HepG2 (cell line): ENCODE data around the gene GNG4. TPM values are rescaled to one million over a fixed set of nuclear protein-coding genes. Genes with fewer than 3 reads are reported as not detected.

Experiments
- ATAC-seq: fragments of 200-7000 bp; cut with Tn5 transposase; 3 replicates; pipeline ENCODE4 v1.9.1; 2020; ENCODE audit warnings: mild to moderate bottlenecking, moderate library complexity
- BruUV-seq: library from RNA; stranded (reverse); fragments of 400-500 nt; replicated peaks from 2 replicates; lab custom pipeline; 2021; lab: Mats Ljungman, UMichigan
- CTCF ChIA-PET: fragments of 300-600 bp; formaldehyde crosslinking; extraction: SDS; loops from one replicate; lab custom pipeline; 2021; ENCODE audit warnings: low total read pairs, inconsistent platforms, low intra/inter-chr PET ratio; lab: Yijun Ruan, JAX
- POLR2A ChIA-PET: fragments of 350-600 bp; sonication (Branson Sonifier 250); formaldehyde crosslinking; loops from one replicate; lab custom pipeline; 2020; ENCODE audit warnings: antibody characterized with exemption, inconsistent platforms; lab: Yijun Ruan, JAX
- DNase-seq: peaks from one replicate; pipeline ENCODE4 v3.0.0-alpha.2; 2015; ENCODE audit warnings: low spot score
- FAIRE-seq: peaks from 3 replicates; lab custom pipeline; 2011; peaks lifted over from hg19 to GRCh38; lab: Jason Lieb, UNC
- H2AFZ ChIP-seq: one replicate; pipeline ENCODE4 v1.6.1; 2011; ENCODE audit warnings: low read length, inconsistent platforms
- H3K27ac ChIP-seq: fragments of 300-600 bp; 3 replicates; pipeline ENCODE4 v1.8.0; 2011; ENCODE audit warnings: mixed run types, mild to moderate bottlenecking, mixed read lengths, low read length, inconsistent platforms; ENCODE audit not compliant: insufficient read depth; ENCODE audit errors: extremely low read length
- H3K27me3 ChIP-seq, 2 experiments: fragments of 200-600 bp in 1 of 2; 2 replicates in 1 of 2; 3 replicates in 1 of 2; pipeline versions ENCODE4 v1.6.0 to v1.8.0; 2011; ENCODE audit warnings: low read length in 2 of 2, mild to moderate bottlenecking in 2 of 2, moderate library complexity in 2 of 2, inconsistent platforms in 1 of 2; ENCODE audit not compliant: insufficient read depth in 2 of 2, control insufficient read depth in 1 of 2
- H3K36me3 ChIP-seq, 2 experiments: fragments of 200-600 bp in 1 of 2; replicated peaks in 1 of 2; 2 replicates in 1 of 2; 3 replicates in 1 of 2; pipeline versions ENCODE4 v1.5.1 to v1.8.0; 2011; ENCODE audit warnings: low read length in 2 of 2, inconsistent platforms in 1 of 2; ENCODE audit not compliant: insufficient read depth in 2 of 2, control insufficient read depth in 1 of 2
- H3K4me1 ChIP-seq: 2 replicates; pipeline ENCODE4 v1.5.1; 2012; ENCODE audit warnings: low read length, inconsistent platforms; ENCODE audit not compliant: insufficient read depth
- H3K4me2 ChIP-seq: 2 replicates; pipeline ENCODE4 v1.6.0; 2011; ENCODE audit warnings: low read depth, low read length, inconsistent platforms
- H3K4me3 ChIP-seq, 3 experiments: fragments of 200-600 bp in 1 of 3; sonication (generic), shearing (Covaris generic) in 1 of 3; replicated peaks in 1 of 3; 2 replicates each; pipeline ENCODE4 v1.5.1; 2011 to 2016; ENCODE audit warnings: low read length in 3 of 3, inconsistent platforms in 2 of 3, low read depth in 2 of 3, mild to moderate bottlenecking in 2 of 3, control low read depth in 1 of 3, mixed read lengths in 1 of 3; ENCODE audit not compliant: insufficient read depth in 1 of 3
- H3K79me2 ChIP-seq: one replicate; pipeline ENCODE4 v1.6.1; 2011; ENCODE audit warnings: low read length, inconsistent platforms; ENCODE audit not compliant: insufficient read depth
- H3K9ac ChIP-seq: 2 replicates; pipeline ENCODE4 v1.6.0; 2011; ENCODE audit warnings: mild to moderate bottlenecking, low read depth, low read length, inconsistent platforms; ENCODE audit not compliant: insufficient read depth
- H3K9me3 ChIP-seq: 2 replicates; pipeline ENCODE4 v1.5.1; 2012; ENCODE audit warnings: mild to moderate bottlenecking, low read length
- H4K20me1 ChIP-seq: 2 replicates; pipeline ENCODE4 v1.6.0; 2011; ENCODE audit warnings: inconsistent platforms, mild to moderate bottlenecking, low read length, moderate library complexity; ENCODE audit not compliant: insufficient read depth
- CC2D1A ChIP-seq: sonication (generic); formaldehyde crosslinking; IDR thresholded peaks from 2 replicates; pipeline ENCODE4 v1.8.1; 2023; ENCODE audit warnings: mild to moderate bottlenecking, missing genetic modification reagents
- ELF1 ChIP-seq: sonication (generic); formaldehyde crosslinking; IDR thresholded peaks from 2 replicates; pipeline ENCODE4 v1.4.0; 2020; ENCODE audit warnings: missing genetic modification reagents
- ERF ChIP-seq: IDR thresholded peaks from 2 replicates; pipeline ENCODE4 v1.6.1; 2018; ENCODE audit warnings: missing biosample characterization, missing genetic modification reagents
- FOXO4 ChIP-seq: sonication (generic); formaldehyde crosslinking; conservative IDR thresholded peaks from 2 replicates; pipeline ENCODE4 v1.8.1; 2023; ENCODE audit warnings: missing genetic modification reagents
- GZF1 ChIP-seq: sonication (generic); formaldehyde crosslinking; IDR thresholded peaks from 2 replicates; pipeline ENCODE4 v1.5.1; 2020; ENCODE audit warnings: mild to moderate bottlenecking, missing genetic modification reagents
- HMG20B ChIP-seq: conservative IDR thresholded peaks from 2 replicates; pipeline ENCODE4 v1.6.1; 2016; ENCODE audit warnings: missing genetic modification reagents, missing compliant biosample characterization
- JUNB ChIP-seq: sonication (generic); formaldehyde crosslinking; IDR thresholded peaks from 2 replicates; pipeline ENCODE4 v1.8.0; 2022; ENCODE audit warnings: missing genetic modification reagents, mild to moderate bottlenecking, borderline replicate concordance
- KLF13 ChIP-seq: sonication (generic); formaldehyde crosslinking; IDR thresholded peaks from 2 replicates; pipeline ENCODE4 v1.4.0; 2020; ENCODE audit warnings: mild to moderate bottlenecking, missing genetic modification reagents
- MTERF4 ChIP-seq: sonication (generic); formaldehyde crosslinking; IDR thresholded peaks from 2 replicates; pipeline ENCODE4 v1.8.0; 2023; ENCODE audit warnings: mild to moderate bottlenecking, missing genetic modification reagents
- PRDM15 ChIP-seq: sonication (generic); formaldehyde crosslinking; IDR thresholded peaks from 2 replicates; pipeline ENCODE4 v1.4.0; 2020; ENCODE audit warnings: missing genetic modification reagents
- THAP8 ChIP-seq: sonication (generic); formaldehyde crosslinking; IDR thresholded peaks from 2 replicates; pipeline ENCODE4 v1.5.1; 2020; ENCODE audit warnings: missing genetic modification reagents, mild to moderate bottlenecking, borderline replicate concordance
- ZBTB4 ChIP-seq: sonication (generic); formaldehyde crosslinking; IDR thresholded peaks from 2 replicates; pipeline ENCODE4 v1.4.0; 2020; ENCODE audit warnings: missing genetic modification reagents, mild to moderate bottlenecking, borderline replicate concordance
- ZNF800 ChIP-seq: sonication (generic); formaldehyde crosslinking; IDR thresholded peaks from 2 replicates; pipeline ENCODE4 v1.4.0; 2020; ENCODE audit warnings: missing genetic modification reagents
- WGBS: methylation state at CpG from one replicate; pipeline ENCODE4 v1.1.6; 2017; ENCODE audit warnings: low lambda C conversion rate; 5-methylcytosine and 5-hydroxymethylcytosine counted together
- in situ Hi-C: cut with HindIII; loops from 2 replicates; pipeline ENCODE4 v1.10.0; 2017; ENCODE audit warnings: low pct_unique_long_range_greater_than_20kb; ENCODE audit not compliant: extremely low pct_ligation_motif_present
- intact Hi-C: fragments of 100-400 bp; cut with micrococcal nuclease; formaldehyde crosslinking; loops from one replicate; pipeline ENCODE4 v1.10.0; 2022; ENCODE audit not compliant: unreplicated experiment
- polyA plus RNA-seq, 8 experiments: library from polyadenylated mRNA; depleted of rRNA in 3 of 8; stranded (reverse) in 7 of 8; unstranded in 1 of 8; fragments of >200 nt; fragmentation: Illumina TruSeq in 4 of 8; extraction: Trizol in 4 of 8; gene quantifications; 2 replicates each; pipeline versions ENCODE4 v1.2.1 to v1.2.3, GENCODE V29; 2011 to 2016; ENCODE audit warnings: low read depth in 4 of 8, missing spikeins in 1 of 8, mixed read lengths in 1 of 8; ENCODE audit not compliant: insufficient read depth in 1 of 8
- total RNA-seq, 5 experiments: library from RNA; depleted of rRNA; stranded (reverse); fragments of >200 nt; fragmentation: Illumina TruSeq; extraction: Trizol; gene quantifications; 2 replicates each; pipeline ENCODE4 v1.2.3, GENCODE V29; 2016; ENCODE audit warnings: low read depth in 1 of 5

GNG4 gene
- total and polyA plus RNA-seq, 2 of the 13 experiments (the other 11 are each of a cell fraction or from before 2014, with no cell fraction given): 27.1 to 69.5 TPM

GRCh38 chr1:235669277-235669676 is 19.7 kb upstream of the GNG4 start:
- POLR2A ChIA-PET: no interaction called here
- H4K20me1 ChIP-seq: no peaks in the 10 kb centered on the region
- no peak overlapping the region for H3K9ac ChIP-seq
- no TSS peak for BruUV-seq
- DNase-seq (no peak), ATAC-seq (no peak), FAIRE-seq (no peak)
- no peaks in the 10 kb centered on the region for H3K79me2 ChIP-seq
- H3K36me3 ChIP-seq: no peaks in the 10 kb centered on the region
- H3K9me3 ChIP-seq: peaks cover 24% of the 10 kb centered on the region
- H2AFZ ChIP-seq: no peak overlapping the region
- no peaks in the 10 kb centered on the region for H3K27me3 ChIP-seq
- WGBS: 83% methylated on average over 3 of the region's 3 CpGs
- no peak overlapping the region for H3K4me3 ChIP-seq
- no peak overlapping the region for H3K27ac ChIP-seq
- intact Hi-C loops (no loop called here), in situ Hi-C loops (no loop called here)
- no peaks in the 10 kb centered on the region for H3K4me1 ChIP-seq
- CTCF ChIA-PET: no interaction called here
- H3K4me2 ChIP-seq: no peak overlapping the region
- TF ChIP-seq GZF1 (CRISPR knock-in tag) (no peak), JUNB (CRISPR knock-in tag) (no peak), ERF (CRISPR knock-in tag) (no peak), HMG20B (no peak), THAP8 (CRISPR knock-in tag) (no peak), PRDM15 (CRISPR knock-in tag) (no peak), MTERF4 (CRISPR knock-in tag) (no peak), ZNF800 (CRISPR knock-in tag) (no peak), ZBTB4 (no peak), KLF13 (CRISPR knock-in tag) (no peak), CC2D1A (CRISPR knock-in tag) (no peak), FOXO4 (CRISPR knock-in tag) (no peak), ELF1 (no peak)
